ENCODE data around the gene DES.
"Not testable (repeated sequence)": the region's sequence is repeated elsewhere in the genome, so short reads cannot be mapped to it uniquely, and the experiment has no call there.

DES gene

DNA sequence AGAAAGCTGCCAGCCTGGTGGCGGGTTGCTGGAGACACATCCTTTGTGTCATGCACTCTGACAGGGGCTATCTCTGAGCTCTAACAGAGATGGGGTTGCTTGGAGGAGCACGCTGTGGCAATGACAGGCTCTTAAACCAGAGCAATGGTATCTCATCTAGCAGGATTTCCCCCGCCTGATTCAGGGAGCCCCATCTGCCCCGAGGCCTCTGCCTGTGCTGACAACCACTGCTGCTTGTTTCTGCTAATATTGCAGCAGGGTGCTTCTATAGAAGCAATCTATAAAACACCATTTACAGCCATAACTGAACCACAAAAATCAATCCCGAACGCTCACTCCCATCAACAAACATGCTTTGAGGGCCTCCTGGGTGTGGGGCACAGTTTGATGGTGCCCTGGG, 17.6 kb upstream of the DES start:
- DNase-seq: no peak

DNA sequence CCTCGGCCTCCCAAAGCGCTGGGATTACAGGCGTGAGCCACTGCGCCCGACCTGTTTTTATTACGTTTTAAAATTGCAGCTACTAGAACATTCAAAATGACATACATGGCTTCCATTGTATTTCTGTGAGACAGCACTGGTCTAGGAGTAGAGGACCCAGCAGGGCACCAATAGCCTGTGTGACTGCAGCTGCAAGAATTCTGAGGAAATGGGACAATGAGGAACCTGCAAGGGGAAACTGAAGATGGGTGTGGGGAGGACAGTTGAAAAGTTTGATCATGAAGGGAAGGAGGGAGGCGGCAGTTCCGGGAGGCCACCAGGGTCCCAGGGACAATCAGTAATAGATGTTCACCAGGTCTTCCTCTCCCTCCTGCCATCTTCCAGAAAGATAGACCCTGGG, 16.6 kb upstream of the DES start:
- no peak for DNase-seq

DNA sequence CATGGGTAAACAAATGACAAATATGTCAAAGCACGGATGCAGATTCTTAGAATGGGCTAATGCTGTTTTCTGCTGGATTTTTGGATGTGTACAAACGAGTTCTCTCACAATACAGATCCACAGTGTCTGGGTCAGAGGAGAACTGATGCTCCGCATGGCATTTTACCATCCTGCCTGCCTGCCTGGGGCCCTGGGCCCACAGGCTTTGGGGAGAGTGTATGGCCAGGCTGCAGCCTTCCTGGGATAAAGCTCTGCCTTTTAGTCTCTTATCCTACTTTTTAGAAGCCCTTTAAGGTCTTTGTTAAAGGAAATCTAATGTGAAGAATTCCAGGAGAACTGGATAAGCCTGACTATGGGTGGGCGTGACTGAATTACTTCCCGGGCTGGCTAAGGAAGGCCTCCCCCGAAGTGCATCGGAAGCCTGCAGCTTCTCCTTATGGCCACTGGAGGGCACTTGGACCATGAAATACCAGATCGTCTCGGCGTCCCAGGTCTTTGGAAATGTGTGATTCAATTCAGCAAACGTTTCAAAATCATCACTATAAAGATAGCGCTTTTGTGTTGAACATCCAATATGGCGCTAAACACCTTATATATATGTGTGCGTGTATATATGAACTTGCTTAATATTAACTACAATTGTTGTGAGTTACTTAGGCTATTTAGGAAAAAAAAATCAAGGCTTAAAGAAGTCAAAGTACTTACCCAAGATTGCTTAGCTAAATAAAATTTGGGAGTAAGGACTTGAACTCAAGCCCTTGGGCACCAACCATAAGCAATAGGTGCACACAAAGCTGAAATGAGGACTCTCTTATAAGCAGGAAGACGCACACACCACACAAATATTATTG, 15.3 kb upstream of the DES start:
- peak; percentile 52 to 65 for DNase-seq

DNA sequence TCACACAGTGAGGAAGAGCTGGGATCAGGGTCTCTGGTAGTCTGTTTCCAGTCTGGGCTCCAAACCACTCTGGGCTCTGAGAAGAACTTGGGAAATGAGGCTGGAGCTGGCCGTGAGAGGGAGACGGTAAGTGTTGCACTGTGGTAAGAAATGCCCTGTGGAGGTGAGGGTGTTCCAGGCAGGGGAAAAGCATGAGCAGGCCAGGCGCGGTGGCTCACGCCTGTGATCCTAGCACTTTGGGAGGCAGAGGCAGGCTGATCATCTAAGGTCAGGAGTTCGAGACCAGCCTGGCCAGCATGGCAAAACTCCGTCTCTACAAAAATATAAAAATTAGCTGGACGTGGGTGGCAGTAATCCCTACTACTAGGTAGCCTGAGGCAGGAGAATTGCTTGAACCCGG, 14.3 kb upstream of the DES start:
- DNase-seq: no peak

DNA sequence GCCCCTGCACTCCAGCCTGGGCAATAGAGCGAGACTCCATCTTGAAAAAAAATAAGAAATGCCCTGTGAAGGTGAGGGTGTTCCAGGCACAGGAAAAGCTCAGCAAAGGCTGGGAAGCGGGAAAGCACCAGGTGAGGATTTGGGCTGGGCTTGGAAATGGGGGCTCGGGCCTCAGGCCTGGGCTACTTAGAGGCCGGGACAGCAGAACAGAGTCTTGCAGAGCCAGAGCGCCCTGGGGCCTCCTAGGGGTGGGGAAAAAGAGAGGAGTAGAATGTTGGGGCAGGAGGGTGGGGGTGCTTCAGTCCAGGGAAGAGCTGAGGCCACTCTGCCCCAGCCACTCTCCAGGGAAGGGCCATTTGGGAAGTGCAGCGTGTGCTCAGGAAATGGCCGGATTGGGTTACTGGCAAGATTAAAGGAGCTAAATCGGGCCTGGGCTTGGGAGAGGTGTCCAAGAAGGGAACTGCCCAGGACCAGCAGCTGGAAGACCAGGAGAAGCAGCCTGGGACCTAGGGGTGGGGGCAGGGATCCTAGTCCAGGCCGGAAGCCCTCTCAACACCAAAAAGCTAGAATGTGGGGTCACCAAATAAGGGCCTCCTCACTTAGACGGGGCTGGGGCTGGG, 13.8 kb upstream of the DES start:
- no peak for DNase-seq

DNA sequence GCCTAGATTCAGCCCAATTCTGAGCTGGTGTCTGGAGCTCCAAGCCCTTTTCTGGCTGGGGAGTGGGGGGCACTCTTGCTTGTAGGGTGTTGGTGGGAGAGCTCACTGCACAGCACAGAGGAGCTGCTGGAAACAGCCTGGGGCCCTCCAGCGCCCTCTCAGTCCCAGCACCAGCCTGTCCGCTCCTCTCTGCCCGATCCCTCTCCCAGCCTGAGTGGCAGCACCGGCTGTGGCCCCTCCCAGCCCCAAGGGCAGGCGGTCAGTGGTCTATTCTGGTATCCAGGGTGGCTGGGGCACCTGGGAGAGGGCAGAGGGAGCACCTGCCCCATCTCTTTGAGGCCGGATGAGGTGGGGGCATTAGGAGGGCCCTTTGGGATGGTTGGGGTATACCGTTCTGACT, 13.2 kb upstream of the DES start:
- DNase-seq: no peak

DNA sequence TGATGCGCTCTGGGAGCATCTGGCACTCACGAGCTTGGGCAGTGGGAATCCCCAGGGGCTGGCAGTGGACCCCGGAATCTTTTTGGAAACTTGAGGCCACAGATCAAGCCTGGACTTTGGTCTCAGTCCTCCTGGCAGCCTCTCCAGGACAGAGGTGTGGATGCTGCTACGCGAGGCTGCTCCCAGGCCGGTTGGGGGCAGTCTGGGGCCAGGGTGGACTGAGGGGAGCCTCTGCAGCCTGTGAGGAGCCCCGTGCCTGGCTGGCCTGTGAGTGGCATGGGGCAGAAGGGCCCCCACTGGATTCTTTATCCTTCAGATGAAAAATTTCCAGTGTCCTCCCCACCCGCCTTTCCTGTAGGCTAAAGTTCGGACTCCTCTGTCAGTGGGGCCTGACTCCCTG, 12.7 kb upstream of the DES start:
- no peak for DNase-seq

GRCh38 chr2:219405958-219406860, 12.0 kb upstream of the DES start:
- no peak for DNase-seq

- no peak for DNase-seq
Measured at GRCh38 chr2:219406861-219407230, 11.3 kb upstream of the DES start.

DNA sequence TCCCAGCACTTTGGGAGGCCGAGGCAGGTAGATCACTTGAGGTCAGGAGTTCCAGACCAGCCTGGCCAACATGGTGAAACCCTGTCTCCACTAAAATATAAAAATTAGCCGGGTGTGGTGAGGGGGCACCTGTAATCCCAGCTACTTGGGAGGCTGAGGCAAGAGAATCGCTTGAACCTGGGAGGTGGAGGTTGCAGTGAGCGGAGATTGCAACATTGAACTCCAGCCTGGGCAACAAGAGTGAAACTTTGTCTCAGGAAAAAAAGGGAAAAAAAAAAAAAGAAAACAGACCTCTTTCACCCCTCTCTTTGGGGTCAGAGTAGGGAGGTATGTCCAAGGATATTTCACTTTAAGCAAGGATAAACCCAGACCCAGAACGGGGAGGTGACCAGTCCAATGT, 10.8 kb upstream of the DES start:
- not testable (repeated sequence) for DNase-seq

- DNase-seq: no peak
Measured at GRCh38 chr2:219408204-219408603, 10.0 kb upstream of the DES start.

GRCh38 chr2:219408631-219409030, 9.5 kb upstream of the DES start:
- DNase-seq: no peak

- DNase-seq: no peak
Measured at GRCh38 chr2:219409619-219410018, 8.6 kb upstream of the DES start.

GRCh38 chr2:219410390-219410789, 7.8 kb upstream of the DES start:
- DNase-seq: no peak

GRCh38 chr2:219414857-219415256, 3.3 kb upstream of the DES start:
- no peak for DNase-seq

DNA sequence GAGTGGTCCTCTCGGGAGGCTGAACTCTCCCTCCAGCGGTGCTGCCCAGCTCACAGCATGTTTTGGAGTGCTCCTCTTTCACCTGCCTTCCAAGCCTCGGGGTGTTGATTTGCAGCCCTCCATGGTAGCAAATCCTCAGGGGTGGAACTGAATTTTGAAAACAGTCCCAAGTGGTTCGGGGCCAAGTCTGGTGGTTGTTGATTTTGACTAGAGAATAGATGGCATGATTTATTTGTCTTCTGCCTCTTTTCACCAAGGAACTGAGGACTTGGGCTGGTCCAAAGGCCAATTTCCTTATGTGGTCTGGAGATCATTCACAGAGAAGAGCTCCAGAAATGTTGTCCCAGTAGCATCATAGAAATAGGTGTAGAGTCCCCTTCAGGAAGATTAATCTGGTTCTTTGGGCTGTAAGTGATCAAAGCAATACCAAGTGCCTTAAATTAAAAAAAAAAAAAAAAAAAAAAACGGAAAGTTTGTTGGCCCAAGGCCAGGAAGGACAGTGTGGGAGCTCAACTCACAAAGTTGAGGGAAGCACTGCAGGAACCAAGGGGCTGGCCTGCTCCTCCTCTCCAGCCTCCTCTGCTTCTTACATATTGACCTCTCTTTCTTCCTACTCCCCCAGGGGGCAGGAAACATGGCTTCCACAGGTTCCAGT, 2.5 kb upstream of the DES start:
- DNase-seq: no peak

DNA sequence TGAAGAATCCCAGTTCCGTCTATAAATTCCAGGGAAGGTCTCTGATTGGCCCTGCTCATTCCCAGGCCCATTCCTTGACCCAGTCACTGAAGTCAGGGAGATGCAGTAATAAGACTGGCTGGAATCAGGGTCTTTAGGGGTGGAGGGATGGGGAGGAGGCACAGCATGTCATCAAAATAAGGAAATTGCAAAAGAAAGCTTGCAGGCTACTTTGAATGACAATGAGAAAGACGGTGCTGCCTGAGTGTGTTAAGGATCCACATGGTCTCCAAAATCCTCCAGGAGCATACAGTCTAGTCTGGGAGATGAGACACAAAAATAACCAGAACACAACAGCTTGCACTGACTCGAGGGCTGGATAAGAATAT, 2.0 kb upstream of the DES start:
- no peak for DNase-seq

DNA sequence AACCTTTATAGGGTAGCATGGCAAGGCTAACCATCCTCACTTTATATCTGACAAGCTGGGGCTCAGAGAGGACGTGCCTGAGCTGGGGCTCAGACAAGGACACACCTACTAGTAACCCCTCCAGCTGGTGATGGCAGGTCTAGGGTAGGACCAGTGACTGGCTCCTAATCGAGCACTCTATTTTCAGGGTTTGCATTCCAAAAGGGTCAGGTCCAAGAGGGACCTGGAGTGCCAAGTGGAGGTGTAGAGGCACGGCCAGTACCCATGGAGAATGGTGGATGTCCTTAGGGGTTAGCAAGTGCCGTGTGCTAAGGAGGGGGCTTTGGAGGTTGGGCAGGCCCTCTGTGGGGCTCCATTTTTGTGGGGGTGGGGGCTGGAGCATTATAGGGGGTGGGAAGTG, 1.2 kb upstream of the DES start:
- DNase-seq: no peak

DNA sequence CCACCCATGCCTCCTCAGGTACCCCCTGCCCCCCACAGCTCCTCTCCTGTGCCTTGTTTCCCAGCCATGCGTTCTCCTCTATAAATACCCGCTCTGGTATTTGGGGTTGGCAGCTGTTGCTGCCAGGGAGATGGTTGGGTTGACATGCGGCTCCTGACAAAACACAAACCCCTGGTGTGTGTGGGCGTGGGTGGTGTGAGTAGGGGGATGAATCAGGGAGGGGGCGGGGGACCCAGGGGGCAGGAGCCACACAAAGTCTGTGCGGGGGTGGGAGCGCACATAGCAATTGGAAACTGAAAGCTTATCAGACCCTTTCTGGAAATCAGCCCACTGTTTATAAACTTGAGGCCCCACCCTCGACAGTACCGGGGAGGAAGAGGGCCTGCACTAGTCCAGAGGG, 803 bp upstream of the DES start:
- no peak for DNase-seq

DNA sequence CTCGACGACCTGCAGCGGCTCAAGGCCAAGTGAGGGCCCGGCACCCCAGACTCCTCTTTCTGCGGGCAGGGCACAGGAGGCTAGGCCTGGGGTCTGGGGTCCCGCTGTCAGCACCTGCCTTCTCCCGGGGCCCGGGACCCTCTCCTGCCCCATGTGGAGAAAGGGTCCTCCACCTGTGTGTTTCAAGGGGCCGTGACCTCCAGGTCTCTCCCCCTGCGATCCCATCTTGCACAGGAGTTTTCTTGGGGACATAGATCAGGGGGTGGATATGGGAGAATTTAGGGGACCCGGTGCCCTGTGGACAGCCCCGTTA, 791 bp downstream of the DES start:
- no peak for DNase-seq

DNA sequence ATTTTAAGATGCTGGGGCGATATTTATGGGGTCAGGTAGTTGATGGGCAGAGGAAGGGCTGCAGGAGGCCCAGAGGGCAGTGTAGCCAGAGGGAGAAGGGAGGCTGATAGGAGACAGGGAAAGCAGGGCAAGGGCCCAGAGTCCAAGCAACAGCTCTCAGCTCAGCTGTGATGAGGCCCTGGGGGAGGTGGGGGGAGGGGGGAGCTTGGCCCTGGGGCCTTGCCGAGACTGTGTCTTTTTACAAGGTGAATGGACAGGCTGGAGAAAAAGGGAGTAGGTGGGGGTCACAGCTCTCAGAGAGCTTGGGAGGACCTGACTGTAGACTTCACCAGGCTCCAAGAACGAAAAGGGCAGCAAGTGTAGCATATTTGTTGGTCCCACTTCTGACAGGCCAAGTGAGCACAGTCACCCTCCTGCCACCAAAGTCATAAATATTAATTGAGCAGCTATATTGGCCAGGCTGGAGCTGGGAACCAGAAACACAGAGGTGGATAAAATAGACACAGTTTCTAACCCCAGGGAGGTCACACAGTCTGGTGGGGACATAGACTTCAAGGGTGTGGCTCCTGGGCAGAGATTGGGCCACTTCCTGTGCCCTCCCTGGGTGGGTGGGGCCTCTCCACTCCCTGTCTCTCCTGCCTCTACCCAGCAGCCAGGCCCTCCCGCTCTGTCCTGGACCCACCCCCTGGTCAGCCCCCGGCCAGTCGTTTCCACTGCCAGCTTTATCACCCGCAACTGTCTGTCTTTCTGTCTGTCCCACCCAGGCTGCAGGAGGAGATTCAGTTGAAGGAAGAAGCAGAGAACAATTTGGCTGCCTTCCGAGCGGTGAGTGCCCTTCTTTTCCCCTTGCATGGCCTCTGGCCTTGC, 1.4 kb downstream of the DES start:
- no peak for DNase-seq

DNA sequence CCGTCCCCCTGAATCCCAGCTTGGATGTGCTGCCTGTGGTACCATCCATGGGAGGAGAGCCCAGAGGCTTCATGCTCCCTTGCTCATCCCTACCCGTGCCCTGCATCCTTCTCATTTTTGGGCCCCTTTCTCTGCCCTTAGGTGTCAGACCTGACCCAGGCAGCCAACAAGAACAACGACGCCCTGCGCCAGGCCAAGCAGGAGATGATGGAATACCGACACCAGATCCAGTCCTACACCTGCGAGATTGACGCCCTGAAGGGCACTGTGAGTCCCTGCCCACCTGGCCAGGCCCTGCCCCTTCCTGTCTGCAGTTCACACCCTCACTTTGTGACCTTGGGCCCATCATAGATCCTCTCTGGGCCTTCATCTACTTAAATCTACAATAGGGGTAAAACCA, 2.5 kb downstream of the DES start:
- DNase-seq: no peak

DNA sequence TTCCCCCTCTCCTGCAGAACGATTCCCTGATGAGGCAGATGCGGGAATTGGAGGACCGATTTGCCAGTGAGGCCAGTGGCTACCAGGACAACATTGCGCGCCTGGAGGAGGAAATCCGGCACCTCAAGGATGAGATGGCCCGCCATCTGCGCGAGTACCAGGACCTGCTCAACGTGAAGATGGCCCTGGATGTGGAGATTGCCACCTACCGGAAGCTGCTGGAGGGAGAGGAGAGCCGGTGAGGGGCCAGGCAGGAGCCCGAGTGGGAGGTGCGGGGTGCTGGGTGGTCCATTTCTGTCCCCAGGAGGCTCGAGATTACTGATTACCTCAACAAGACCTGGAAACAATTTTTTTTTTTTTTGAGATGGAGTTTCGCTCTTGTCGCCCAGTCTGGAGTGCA, 3.1 kb downstream of the DES start:
- DNase-seq: no peak
